Activated CD4-positive, alpha-beta T cell treated with anti-CD3 and anti-CD28 coated beads for 4 hours (primary cell): ENCODE results near the gene C19orf47.

Experiments used
- DNase-seq, 2 donors: peaks; one replicate each; pipeline ENCODE4 v3.0.0-alpha.2; 2020

The C19orf47 gene

GRCh38 chr19:40280608-40281221 is 67.5 kb downstream of the C19orf47 start:
- no peak for DNase-seq

GRCh38 chr19:40279761-40280607 is 68.2 kb downstream of the C19orf47 start:
- DNase-seq: no peak

- DNase-seq: no peak
Measured at GRCh38 chr19:40279120-40279551, 69.1 kb downstream of the C19orf47 start.

DNA sequence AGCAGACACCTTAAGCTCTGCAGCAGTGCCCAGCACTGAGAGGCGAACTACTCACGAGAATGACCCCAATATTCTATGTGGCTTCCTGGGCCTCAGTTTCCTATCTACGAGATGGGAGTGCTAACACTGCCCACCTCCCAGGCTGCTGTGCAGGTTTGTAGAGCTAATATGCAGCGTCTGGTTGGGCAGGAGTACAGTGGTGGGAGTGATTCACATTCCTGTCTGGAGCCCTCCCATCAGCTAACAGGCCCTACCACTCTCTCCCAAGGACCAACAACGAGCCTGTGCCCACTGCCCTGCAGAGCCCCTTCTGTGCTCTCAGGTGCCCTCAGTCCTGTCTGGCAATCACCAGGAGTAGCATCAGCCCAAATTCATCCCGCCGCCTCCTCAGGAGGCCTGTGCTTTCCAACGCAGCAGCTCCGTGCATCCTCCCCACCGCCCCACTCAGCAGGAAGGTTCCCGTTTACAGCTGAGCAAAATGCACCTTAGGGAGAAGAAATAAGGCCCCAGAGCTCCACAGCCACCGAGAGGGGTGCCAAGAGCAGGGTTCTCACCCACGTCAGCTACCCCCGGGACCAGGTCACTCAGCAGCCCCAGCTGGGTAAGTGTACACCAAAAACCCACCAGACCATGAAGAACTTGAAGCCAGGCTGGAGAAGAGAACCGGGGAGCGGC is 69.7 kb downstream of the C19orf47 start:
- no peak for DNase-seq

- DNase-seq: no peak
Measured at GRCh38 chr19:40277356-40278059, 70.7 kb downstream of the C19orf47 start.

DNA sequence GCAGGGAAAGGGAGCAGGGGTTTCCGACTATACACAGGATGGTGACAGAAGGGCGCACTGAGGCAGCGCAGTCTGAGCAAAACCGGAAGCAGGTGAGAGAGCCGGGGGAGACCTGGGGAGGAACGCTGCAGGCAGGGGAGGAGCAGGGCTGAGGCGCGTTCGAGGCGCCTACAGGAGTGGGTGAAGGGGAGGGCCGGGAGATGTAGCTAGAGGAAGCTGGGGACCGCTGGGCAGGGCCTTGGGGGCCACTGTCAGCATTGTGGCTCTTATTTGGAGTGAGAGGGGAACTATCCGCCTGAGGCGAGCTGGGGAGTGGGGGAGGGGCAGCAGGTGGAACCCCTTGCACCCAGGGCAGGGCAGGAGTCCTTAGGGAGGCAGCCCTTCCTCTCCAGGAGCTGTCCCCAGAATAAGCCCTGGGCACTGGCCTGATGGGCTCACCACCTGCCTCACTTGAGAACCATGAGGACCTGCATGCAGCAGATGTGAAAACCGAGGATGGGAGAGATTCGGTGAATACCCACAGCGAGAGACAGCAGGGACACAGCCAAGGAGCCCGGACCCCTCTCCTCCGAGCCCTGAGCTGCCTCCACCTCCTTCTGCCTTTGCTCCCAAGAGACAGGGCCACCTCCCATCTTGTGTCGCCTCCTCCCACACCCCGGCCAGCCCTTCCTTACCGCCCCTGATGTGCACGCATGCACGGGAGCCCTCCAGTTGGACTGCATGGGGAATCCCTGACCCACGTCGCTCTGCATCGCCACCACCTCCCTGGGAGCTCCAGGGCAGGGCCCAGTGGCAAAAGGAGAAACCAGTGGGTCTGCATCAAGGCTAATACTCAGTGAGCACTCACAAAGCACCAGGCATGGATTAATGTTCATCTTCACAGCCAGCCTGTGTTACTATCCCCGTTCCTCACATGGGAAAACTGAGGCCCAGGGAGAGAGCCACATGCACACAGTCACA is 73.3 kb downstream of the C19orf47 start:
- DNase-seq: peak in 1 of 2 donors; percentile 17

GRCh38 chr19:40273469-40274360 is 74.5 kb downstream of the C19orf47 start:
- no peak for DNase-seq

DNA sequence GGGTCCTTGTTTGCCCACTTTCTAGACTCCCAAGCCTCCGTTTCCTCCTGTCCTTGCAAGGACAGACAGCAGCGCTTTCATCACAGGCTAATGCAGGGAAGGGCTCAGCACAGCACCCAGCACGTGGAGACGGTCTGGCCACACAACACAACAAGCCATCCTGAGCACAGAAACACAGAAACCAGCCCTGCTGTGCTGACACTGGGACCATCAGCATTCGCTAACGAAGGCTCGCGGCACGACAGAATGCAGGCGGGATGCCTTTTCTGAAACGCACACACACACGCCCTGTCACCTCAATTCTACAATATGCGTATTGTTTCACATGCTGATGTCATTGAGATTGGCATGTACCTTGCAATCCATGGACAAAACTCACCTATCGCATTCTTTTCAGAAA is 75.9 kb downstream of the C19orf47 start:
- no peak for DNase-seq

DNA sequence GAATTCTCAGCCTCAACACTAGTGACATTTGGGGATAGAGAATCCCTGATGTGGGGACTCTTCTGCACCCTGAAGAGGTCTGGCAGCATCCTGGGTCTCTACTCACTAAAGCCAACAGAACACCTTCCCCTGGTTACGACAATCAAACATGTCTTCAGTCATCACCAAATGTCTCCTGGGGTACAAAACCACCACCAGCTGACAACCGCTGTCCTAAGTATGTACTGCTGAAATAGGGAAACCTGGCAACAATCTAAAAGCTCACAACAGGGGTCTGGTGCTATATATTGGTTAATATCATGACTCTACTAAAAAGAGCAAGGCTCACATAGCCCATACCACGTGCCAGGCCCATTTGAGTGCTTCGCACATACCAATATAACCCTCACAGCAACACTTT is 76.5 kb downstream of the C19orf47 start:
- no peak for DNase-seq

- no peak for DNase-seq
Measured at GRCh38 chr19:40270362-40271089, 77.7 kb downstream of the C19orf47 start.
